Stomach (tissue), 4 donors: Measurements from ENCODE around the gene MS4A8.
"Not testable (repeated sequence)": the region's sequence is repeated elsewhere in the genome, so short reads cannot be mapped to it uniquely, and the experiment has no call there.

Experiments
- CTCF ChIP-seq, 7 experiments: fragments of 450-650 bp in 4 of 7; fragments of 200-600 bp in 3 of 7; sonication (generic) in 3 of 7; IDR thresholded peaks; one replicate each; pipeline ENCODE4 v1.5.1; 2016 to 2019; ENCODE audit warnings: antibody characterized with exemption in 7 of 7, control low read depth in 2 of 7, mild to moderate bottlenecking in 1 of 7
- POLR2A ChIP-seq, 4 donors: fragments of 450-650 bp; IDR thresholded peaks; one replicate each; pipeline ENCODE4 v1.6.1; 2016; ENCODE audit warnings: antibody characterized with exemption in 4 of 4, control low read depth in 2 of 4, mild to moderate bottlenecking in 1 of 4, moderate library complexity in 1 of 4
- POLR2AphosphoS5 ChIP-seq, 3 donors: sonication (generic); formaldehyde crosslinking; IDR thresholded peaks; one replicate each; pipeline ENCODE4 v1.6.1; 2016; ENCODE audit warnings: antibody characterized with exemption in 3 of 3

GRCh38 chr11:60684541-60684848 is 14.9 kb upstream of the MS4A8 start:
- not testable (repeated sequence) for TF ChIP-seq POLR2AphosphoS5, CTCF, POLR2A (IDR thresholded peaks at IDR 0.05)
